IPS-20b (cell line): ENCODE data around the gene DTNA.

Experiments
- H3K27ac ChIP-seq: one replicate; pipeline ENCODE4 v1.5.1; 2013; ENCODE audit warnings: low read length
- H3K27me3 ChIP-seq: 2 replicates; pipeline ENCODE4 v1.6.1; 2013; ENCODE audit warnings: mild to moderate bottlenecking, low read length, inconsistent platforms; ENCODE audit not compliant: insufficient read depth
- H3K36me3 ChIP-seq: 2 replicates; pipeline ENCODE4 v1.6.1; 2013; ENCODE audit warnings: low read depth, mild to moderate bottlenecking, inconsistent platforms, low read length, moderate library complexity; ENCODE audit not compliant: insufficient read depth
- H3K4me1 ChIP-seq: 2 replicates; pipeline ENCODE4 v1.6.1; 2013; ENCODE audit warnings: mild to moderate bottlenecking, control low read depth, inconsistent platforms, low read length, moderate library complexity; ENCODE audit not compliant: insufficient read depth
- H3K4me3 ChIP-seq: 2 replicates; pipeline ENCODE4 v1.5.1; 2013; ENCODE audit warnings: mild to moderate bottlenecking, low read length, inconsistent platforms
- H3K9ac ChIP-seq: 2 replicates; pipeline ENCODE4 v1.6.1; 2013; ENCODE audit warnings: low read depth, mild to moderate bottlenecking, inconsistent platforms, low read length, moderate library complexity
- H3K9me3 ChIP-seq: 2 replicates; pipeline ENCODE4 v1.6.1; 2013; ENCODE audit warnings: mild to moderate bottlenecking, low read depth, low read length, inconsistent platforms; ENCODE audit not compliant: insufficient read depth

DTNA gene

GRCh38 chr18:34928754-34929335 lies 218.7 kb downstream of the DTNA start:
- H3K4me1 ChIP-seq: peaks cover 6% of the 10 kb centered on the region; the same call in 1 of the 2 replicates
- no peak overlapping the region for H3K9ac ChIP-seq
- H3K4me3 ChIP-seq: no peak overlapping the region
- H3K27me3 ChIP-seq: no peaks in the 10 kb centered on the region
- no peaks in the 10 kb centered on the region for H3K9me3 ChIP-seq
- no peak overlapping the region for H3K27ac ChIP-seq
- H3K36me3 ChIP-seq: no peaks in the 10 kb centered on the region

- Histone ChIP-seq H3K9ac (no peak overlapping the region), H3K4me1 (peaks cover 6% of the 10 kb centered on the region; the same call in 1 of the 2 replicates), H3K4me3 (no peak overlapping the region), H3K27me3 (no peaks in the 10 kb centered on the region), H3K9me3 (no peaks in the 10 kb centered on the region), H3K27ac (no peak overlapping the region), H3K36me3 (no peaks in the 10 kb centered on the region)
These were observed 219.3 kb downstream of the DTNA start for GRCh38 chr18:34929336-34929780.

- no peak overlapping the region for H3K4me3 ChIP-seq
- H3K27me3 ChIP-seq: no peaks in the 10 kb centered on the region
- no peaks in the 10 kb centered on the region for H3K36me3 ChIP-seq
- no peak overlapping the region for H3K27ac ChIP-seq
- H3K9me3 ChIP-seq: no peaks in the 10 kb centered on the region
- peaks cover 6% of the 10 kb centered on the region; the same call in 1 of the 2 replicates for H3K4me1 ChIP-seq
- H3K9ac ChIP-seq: no peak overlapping the region
These were observed 222.3 kb downstream of the DTNA start for GRCh38 chr18:34932363-34932762.

- no peak overlapping the region for H3K4me3 ChIP-seq
- no peaks in the 10 kb centered on the region for H3K27me3 ChIP-seq
- no peaks in the 10 kb centered on the region for H3K36me3 ChIP-seq
- no peaks in the 10 kb centered on the region for H3K9me3 ChIP-seq
- no peak overlapping the region for H3K27ac ChIP-seq
- peaks cover 6% of the 10 kb centered on the region; the same call in 1 of the 2 replicates for H3K4me1 ChIP-seq
- H3K9ac ChIP-seq: no peak overlapping the region
These were observed 222.8 kb downstream of the DTNA start for GRCh38 chr18:34932792-34933466.

- Histone ChIP-seq H3K9me3 (no peaks in the 10 kb centered on the region), H3K9ac (no peak overlapping the region), H3K27ac (no peak overlapping the region), H3K27me3 (no peaks in the 10 kb centered on the region), H3K4me3 (no peak overlapping the region), H3K4me1 (0 out of 2 replicates have a peak, but pooled peaks cover 2% of the 10 kb centered on the region), H3K36me3 (no peaks in the 10 kb centered on the region)
These were observed 224.0 kb downstream of the DTNA start for GRCh38 chr18:34933909-34934661.

GRCh38 chr18:34936772-34937171 lies 226.7 kb downstream of the DTNA start:
- Histone ChIP-seq H3K4me1 (peaks cover 3% of the 10 kb centered on the region), H3K27me3 (no peaks in the 10 kb centered on the region), H3K9me3 (no peaks in the 10 kb centered on the region), H3K9ac (no peak overlapping the region), H3K36me3 (no peaks in the 10 kb centered on the region), H3K27ac (no peak overlapping the region), H3K4me3 (no peak overlapping the region)

- Histone ChIP-seq H3K4me3 (no peak overlapping the region), H3K9me3 (no peaks in the 10 kb centered on the region), H3K9ac (no peak overlapping the region), H3K27me3 (no peaks in the 10 kb centered on the region), H3K4me1 (peaks cover 3% of the 10 kb centered on the region), H3K36me3 (no peaks in the 10 kb centered on the region), H3K27ac (no peak overlapping the region)
These were observed 228.0 kb downstream of the DTNA start for GRCh38 chr18:34938090-34938489.
